Fibroblast of lung (primary cell): ENCODE results near the gene LRRC61.

ENCODE experiments used
- CTCF ChIP-seq, 2 donors: IDR thresholded peaks in 1 of 2; conservative IDR thresholded peaks in 1 of 2; 1 replicate in 1 of 2; 2 replicates in 1 of 2; pipeline ENCODE4 v1.5.1; 2011 to 2012; ENCODE audit warnings: low read length in 2 of 2, control low read depth in 1 of 2, inconsistent platforms in 1 of 2, low read depth in 1 of 2, mild to moderate bottlenecking in 1 of 2
- EZH2 ChIP-seq: IDR thresholded peaks from 2 replicates; pipeline ENCODE4 v1.5.1; 2012; ENCODE audit warnings: low read length, control low read depth, mild to moderate bottlenecking; ENCODE audit errors: missing control alignments

GRCh38 chr7:150340024-150340749 lies 17.0 kb downstream of the LRRC61 start:
- TF ChIP-seq CTCF (conservative IDR thresholded peaks at IDR 0.05 in 1 of 2, IDR thresholded peaks at IDR 0.05 in 1 of 2; ENCODE audit: low read depth in 1 of 2, low read length in 2 of 2) = peak in 1 of 2 donors; percentile 14
- TF ChIP-seq EZH2 = no peak
